NK-92 (cell line): ENCODE measurements around the gene ZNF681.
A peak's percentile ranks its signal among the peaks of the same experiment; 100 is the strongest.
"Not testable (repeated sequence)": the region's sequence is repeated elsewhere in the genome, so short reads cannot be mapped to it uniquely, and the experiment has no call there.

Source experiments
- DNase-seq: peaks from one replicate; lab custom pipeline; 2025; ENCODE audit not compliant: unreplicated experiment; lab: John Stamatoyannopoulos, UW

The ZNF681 gene

GRCh38 chr19:23774524-23774971 lies 15.9 kb upstream of the ZNF681 start:
- DNase-seq = no peak

GRCh38 chr19:23774106-23774505 lies 15.4 kb upstream of the ZNF681 start:
- no peak for DNase-seq

- DNase-seq = no peak
Measured at GRCh38 chr19:23772675-23773063, 14.0 kb upstream of the ZNF681 start.

GRCh38 chr19:23771761-23772674 lies 13.3 kb upstream of the ZNF681 start:
- DNase-seq = no peak

- DNase-seq = no peak
Measured at GRCh38 chr19:23771316-23771715, 12.6 kb upstream of the ZNF681 start.

GRCh38 chr19:23770672-23771250 lies 12.1 kb upstream of the ZNF681 start:
- no peak for DNase-seq

- no peak for DNase-seq
Measured at GRCh38 chr19:23769691-23770468, 11.2 kb upstream of the ZNF681 start.

- DNase-seq = no peak
Measured at GRCh38 chr19:23766951-23767350, 8.3 kb upstream of the ZNF681 start.

- no peak for DNase-seq
Measured at GRCh38 chr19:23764781-23765180, 6.1 kb upstream of the ZNF681 start.

GRCh38 chr19:23762884-23763711 lies 4.4 kb upstream of the ZNF681 start:
- DNase-seq = peak; percentile 27

GRCh38 chr19:23762548-23762883 lies 3.8 kb upstream of the ZNF681 start:
- no peak for DNase-seq

- DNase-seq = not testable (repeated sequence)
Measured at GRCh38 chr19:23760326-23760725, 1.6 kb upstream of the ZNF681 start.

- not testable (repeated sequence) for DNase-seq
Measured at GRCh38 chr19:23743633-23744232, 15.0 kb downstream of the ZNF681 start.

GRCh38 chr19:23730729-23731465 lies 27.8 kb downstream of the ZNF681 start:
- DNase-seq = not testable (repeated sequence)

- DNase-seq = not testable (repeated sequence)
Measured at GRCh38 chr19:23724161-23724560, 34.5 kb downstream of the ZNF681 start.

- no peak for DNase-seq
Measured at GRCh38 chr19:23718802-23719201, 39.9 kb downstream of the ZNF681 start.

GRCh38 chr19:23716792-23717191 lies 41.9 kb downstream of the ZNF681 start:
- no peak for DNase-seq

- DNase-seq = no peak
Measured at GRCh38 chr19:23709347-23709746, 49.3 kb downstream of the ZNF681 start.

- no peak for DNase-seq
Measured at GRCh38 chr19:23706657-23707056, 52.0 kb downstream of the ZNF681 start.

- DNase-seq = no peak
Measured at GRCh38 chr19:23699521-23699860, 59.2 kb downstream of the ZNF681 start.
